Measurements from ENCODE around the gene POLR1C. TPM values are rescaled to one million over a fixed set of nuclear protein-coding genes. Genes with fewer than 3 reads are reported as not detected.
"Not testable (repeated sequence)": the region's sequence is repeated elsewhere in the genome, so short reads cannot be mapped to it uniquely, and the experiment has no call there.

Gene POLR1C
- total RNA-seq, 2 donors from 2014 or later: 30.1 to 67.8 TPM

GRCh38 chr6:43510827-43511163 lies 6.1 kb upstream of the POLR1C start:
- Mint-ChIP-seq H3K4me3 (peak overlapping the region; percentile 63), H3K27ac (peak overlapping the region; percentile 36), H3K36me3 (ENCODE audit: low read depth) (peaks cover 11% of the 10 kb centered on the region), H3K27me3 (peaks cover 12% of the 10 kb centered on the region), H3K4me1 (peaks cover 23% of the 10 kb centered on the region), H3K9me3 (no peaks in the 10 kb centered on the region)
- no peak for ATAC-seq (replicated peaks)

GRCh38 chr6:43511824-43512415 lies 5.0 kb upstream of the POLR1C start:
- Mint-ChIP-seq H3K36me3 (ENCODE audit: low read depth) (peaks cover 6% of the 10 kb centered on the region), H3K9me3 (no peaks in the 10 kb centered on the region), H3K27me3 (peaks cover 12% of the 10 kb centered on the region), H3K27ac (no peak overlapping the region), H3K4me3 (no peak overlapping the region), H3K4me1 (peaks cover 27% of the 10 kb centered on the region)
- ATAC-seq (replicated peaks): no peak

- Mint-ChIP-seq H3K9me3 (no peaks in the 10 kb centered on the region), H3K27me3 (no peaks in the 10 kb centered on the region), H3K36me3 (ENCODE audit: low read depth) (no peaks in the 10 kb centered on the region), H3K4me3 (no peak overlapping the region), H3K27ac (no peak overlapping the region), H3K4me1 (peaks cover 22% of the 10 kb centered on the region)
- no peak for ATAC-seq (replicated peaks)
These were observed 1.1 kb upstream of the POLR1C start for GRCh38 chr6:43515808-43516207.

- no peak for ATAC-seq (replicated peaks)
- Mint-ChIP-seq H3K27me3 (no peaks in the 10 kb centered on the region), H3K36me3 (ENCODE audit: low read depth) (no peaks in the 10 kb centered on the region), H3K4me3 (no peak overlapping the region), H3K4me1 (peaks cover 22% of the 10 kb centered on the region), H3K9me3 (no peaks in the 10 kb centered on the region), H3K27ac (no peak overlapping the region)
These were observed 557 bp upstream of the POLR1C start for GRCh38 chr6:43516367-43516696.

- ATAC-seq (replicated peaks): no peak
- Mint-ChIP-seq H3K4me3 (no peak overlapping the region), H3K27ac (no peak overlapping the region), H3K9me3 (no peaks in the 10 kb centered on the region), H3K27me3 (no peaks in the 10 kb centered on the region), H3K4me1 (peaks cover 22% of the 10 kb centered on the region), H3K36me3 (ENCODE audit: low read depth) (no peaks in the 10 kb centered on the region)
These were observed 842 bp downstream of the POLR1C start for GRCh38 chr6:43517505-43518357.

- H3K27me3 Mint-ChIP-seq: no peaks in the 10 kb centered on the region
- ATAC-seq (replicated peaks): no peak
- no peaks in the 10 kb centered on the region for H3K9me3 Mint-ChIP-seq
- peaks cover 8% of the 10 kb centered on the region for H3K4me1 Mint-ChIP-seq
- no peak overlapping the region for H3K4me3 Mint-ChIP-seq
- H3K27ac Mint-ChIP-seq: no peak overlapping the region
- no peaks in the 10 kb centered on the region for H3K36me3 Mint-ChIP-seq (ENCODE audit: low read depth)
These were observed 3.2 kb downstream of the POLR1C start for GRCh38 chr6:43520097-43520496.

GRCh38 chr6:43521836-43522235 lies 4.9 kb downstream of the POLR1C start:
- H3K4me3 Mint-ChIP-seq: no peak overlapping the region
- H3K36me3 Mint-ChIP-seq (ENCODE audit: low read depth): no peaks in the 10 kb centered on the region
- no peaks in the 10 kb centered on the region for H3K27me3 Mint-ChIP-seq
- H3K4me1 Mint-ChIP-seq: no peaks in the 10 kb centered on the region
- H3K27ac Mint-ChIP-seq: no peak overlapping the region
- H3K9me3 Mint-ChIP-seq: no peaks in the 10 kb centered on the region
- no peak for ATAC-seq (replicated peaks)

- Mint-ChIP-seq H3K4me3 (no peak overlapping the region), H3K36me3 (ENCODE audit: low read depth) (no peaks in the 10 kb centered on the region), H3K27ac (no peak overlapping the region), H3K27me3 (no peaks in the 10 kb centered on the region), H3K4me1 (no peaks in the 10 kb centered on the region), H3K9me3 (no peaks in the 10 kb centered on the region)
- ATAC-seq (replicated peaks): no peak
These were observed 5.8 kb downstream of the POLR1C start for GRCh38 chr6:43522547-43523261.

GRCh38 chr6:43523284-43523683 lies 6.4 kb downstream of the POLR1C start:
- no peaks in the 10 kb centered on the region for H3K27me3 Mint-ChIP-seq
- H3K36me3 Mint-ChIP-seq (ENCODE audit: low read depth): no peaks in the 10 kb centered on the region
- H3K4me1 Mint-ChIP-seq: no peaks in the 10 kb centered on the region

GRCh38 chr6:43524483-43524961 lies 7.6 kb downstream of the POLR1C start:
- no peak for ATAC-seq (replicated peaks)
- Mint-ChIP-seq H3K4me1 (no peaks in the 10 kb centered on the region), H3K27me3 (no peaks in the 10 kb centered on the region), H3K9me3 (no peaks in the 10 kb centered on the region), H3K4me3 (no peak overlapping the region), H3K36me3 (ENCODE audit: low read depth) (no peaks in the 10 kb centered on the region), H3K27ac (no peak overlapping the region)

More at GRCh38 chr6:43523284-43523683, 6.4 kb downstream of the POLR1C start:
- Mint-ChIP-seq H3K9me3 (no peaks in the 10 kb centered on the region), H3K4me3 (no peak overlapping the region), H3K27ac (no peak overlapping the region)
- ATAC-seq (replicated peaks): no peak

GRCh38 chr6:43532201-43532600 lies 15.3 kb downstream of the POLR1C start:
- Mint-ChIP-seq H3K36me3 (ENCODE audit: low read depth) (no peaks in the 10 kb centered on the region), H3K4me1 (peaks cover under 1% of the 10 kb centered on the region), H3K27ac (no peak overlapping the region), H3K9me3 (no peaks in the 10 kb centered on the region), H3K4me3 (no peak overlapping the region), H3K27me3 (no peaks in the 10 kb centered on the region)
- no peak for ATAC-seq (replicated peaks)

GRCh38 chr6:43538986-43539385 lies 22.1 kb downstream of the POLR1C start:
- not testable (repeated sequence) for H3K27ac Mint-ChIP-seq; H3K27me3 Mint-ChIP-seq; ATAC-seq (replicated peaks); H3K4me1 Mint-ChIP-seq; H3K4me3 Mint-ChIP-seq; H3K9me3 Mint-ChIP-seq
- H3K36me3 Mint-ChIP-seq (ENCODE audit: low read depth): peaks cover 38% of the 10 kb centered on the region

- not testable (repeated sequence) for H3K9me3 Mint-ChIP-seq; H3K27ac Mint-ChIP-seq; H3K27me3 Mint-ChIP-seq; ATAC-seq (replicated peaks); H3K4me3 Mint-ChIP-seq; H3K4me1 Mint-ChIP-seq
- peaks cover 43% of the 10 kb centered on the region for H3K36me3 Mint-ChIP-seq (ENCODE audit: low read depth)
These were observed 22.5 kb downstream of the POLR1C start for GRCh38 chr6:43539409-43539808.

GRCh38 chr6:43540507-43540906 lies 23.6 kb downstream of the POLR1C start:
- peaks cover 9% of the 10 kb centered on the region for H3K4me1 Mint-ChIP-seq
- peaks cover 51% of the 10 kb centered on the region for H3K36me3 Mint-ChIP-seq (ENCODE audit: low read depth)
- H3K4me3 Mint-ChIP-seq: no peak overlapping the region
- no peaks in the 10 kb centered on the region for H3K27me3 Mint-ChIP-seq
- ATAC-seq (replicated peaks): no peak
- H3K9me3 Mint-ChIP-seq: no peaks in the 10 kb centered on the region
- no peak overlapping the region for H3K27ac Mint-ChIP-seq

Measured in activated T-helper 17 cell treated with anti-CD3 and anti-CD28 coated beads, Interleukin-2, amount 50 U/mL, for 72 hours (primary cell).